Dedifferentiated amniotic fluid mesenchymal stem cell (primary cell): Measurements from ENCODE around the gene MRPL40.
"Not testable (repeated sequence)": the region's sequence is repeated elsewhere in the genome, so short reads cannot be mapped to it uniquely, and the experiment has no call there.

Experiments used
- DNase-seq: peaks from one replicate; pipeline ENCODE4 v3.0.0-alpha.2; 2016; ENCODE audit errors: extremely low spot score

Gene MRPL40

DNA sequence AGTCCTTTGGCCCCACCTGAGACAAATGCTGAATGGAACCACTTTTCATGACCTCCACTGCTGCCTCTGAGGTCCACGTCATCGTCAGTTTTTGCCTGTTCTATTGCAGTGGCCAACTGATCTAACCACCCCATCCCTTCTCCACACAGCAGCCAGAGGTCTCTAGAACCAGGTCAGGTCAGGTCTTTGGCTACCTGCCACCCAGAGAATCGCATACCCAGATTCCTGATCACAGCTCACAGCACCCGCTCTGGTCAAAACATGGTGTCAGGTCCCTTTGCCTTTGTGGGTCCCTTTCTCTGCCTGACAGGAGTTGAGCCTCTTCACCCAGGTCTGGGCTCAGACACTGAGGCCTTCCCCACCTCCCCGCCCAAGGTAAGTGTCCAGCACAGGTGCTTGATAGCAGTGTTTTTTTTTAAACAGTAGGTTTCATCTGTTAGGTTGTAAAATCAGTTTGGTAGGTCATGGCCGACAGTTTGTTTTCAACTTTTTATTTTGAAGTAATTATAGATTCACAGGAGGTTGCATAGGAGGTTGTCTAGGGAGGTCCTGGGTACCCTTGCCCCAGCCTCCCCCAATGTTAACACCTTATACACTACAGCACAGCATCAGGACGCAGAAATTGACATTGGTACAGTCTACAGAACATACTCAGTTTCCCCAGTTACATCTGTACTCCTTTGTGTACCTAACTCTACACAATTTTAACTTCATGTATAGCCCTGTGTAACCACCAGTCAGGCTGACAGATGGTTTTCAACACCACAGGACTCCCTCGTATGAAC, 8.3 kb downstream of the MRPL40 start:
- DNase-seq, result no peak

DNA sequence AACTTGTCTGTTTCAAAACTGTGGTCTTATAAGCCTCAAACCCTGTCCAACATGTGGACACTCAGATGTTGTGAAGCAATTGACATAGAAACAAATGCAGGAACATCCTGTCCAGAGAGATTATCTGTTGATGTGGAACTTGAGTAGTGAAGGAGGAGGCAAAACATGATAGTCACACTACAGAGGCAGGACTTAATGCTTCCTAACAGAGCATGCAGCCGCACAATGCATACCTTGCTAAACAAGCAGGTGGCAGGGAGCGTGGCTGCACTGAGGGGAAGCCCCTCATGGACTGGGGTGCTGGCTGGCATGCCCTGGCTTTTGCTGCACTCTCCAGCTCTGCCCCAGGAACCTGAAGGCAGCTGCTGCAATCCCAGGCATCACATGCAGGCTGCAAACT, 9.8 kb downstream of the MRPL40 start:
- DNase-seq, result no peak

DNA sequence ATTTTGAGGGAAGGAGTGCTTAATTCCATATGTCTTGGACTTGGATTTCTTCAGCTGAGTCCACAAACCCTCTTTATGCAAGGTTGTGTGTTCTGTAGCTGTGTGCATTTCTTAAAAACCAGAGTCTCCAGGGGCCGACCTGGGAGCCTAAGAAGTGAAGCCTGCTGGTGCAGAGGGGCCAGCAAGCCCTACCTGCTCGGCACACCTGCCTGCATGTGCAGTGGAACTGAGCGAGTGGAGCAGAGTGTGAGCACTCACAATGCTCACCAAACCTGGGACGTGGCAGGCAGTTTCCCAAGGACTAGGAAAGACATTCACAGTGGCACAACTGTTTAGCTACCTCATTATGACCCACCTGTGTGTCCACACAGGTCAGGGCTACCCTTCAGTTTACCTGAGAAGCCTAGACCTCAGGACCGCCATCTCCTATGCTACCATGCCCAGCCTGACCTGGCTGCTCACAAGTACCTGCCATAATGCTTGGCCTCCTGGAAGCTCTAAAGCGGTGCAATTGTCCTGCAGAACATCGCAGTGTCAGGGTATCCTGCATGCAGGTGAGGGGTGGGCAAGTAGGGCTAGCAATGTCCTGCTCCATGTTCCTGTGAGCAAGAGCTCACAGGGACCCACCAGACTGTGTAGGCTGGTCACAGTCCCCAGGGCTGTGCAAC, 11.3 kb downstream of the MRPL40 start:
- DNase-seq, result no peak

DNA sequence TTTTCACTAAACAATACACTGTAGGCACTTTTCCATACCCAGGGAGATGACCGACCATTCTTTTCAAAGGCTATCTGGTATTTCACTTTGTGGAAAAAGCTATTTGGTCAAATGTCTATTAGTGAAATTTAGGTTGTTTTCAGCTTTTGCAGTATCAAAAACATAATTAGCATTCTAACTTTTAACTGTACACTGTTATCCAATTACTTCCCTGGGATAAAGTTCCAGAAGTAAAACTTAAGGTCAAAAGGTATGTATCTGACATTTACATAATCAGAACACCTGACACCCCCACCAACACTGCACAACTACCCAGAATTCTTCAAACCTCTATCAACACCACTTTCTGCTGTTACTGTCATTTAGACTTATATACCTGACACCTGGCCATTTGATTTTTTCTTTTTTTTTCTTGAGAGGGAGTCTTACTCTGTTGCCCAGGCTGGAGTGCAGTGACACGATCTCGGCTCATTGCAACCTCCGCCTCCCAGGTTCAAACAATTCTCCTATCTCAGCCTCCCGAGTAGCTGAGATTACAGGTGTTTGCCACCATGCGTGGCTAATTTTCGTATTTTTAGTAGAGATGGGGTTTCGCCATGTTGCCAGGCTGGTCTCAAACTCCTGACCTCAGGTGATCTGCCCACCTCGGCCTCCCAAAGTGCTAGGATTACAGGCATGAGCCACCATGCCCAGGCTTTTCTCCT, 13.1 kb downstream of the MRPL40 start:
- not testable (repeated sequence) for DNase-seq

DNA sequence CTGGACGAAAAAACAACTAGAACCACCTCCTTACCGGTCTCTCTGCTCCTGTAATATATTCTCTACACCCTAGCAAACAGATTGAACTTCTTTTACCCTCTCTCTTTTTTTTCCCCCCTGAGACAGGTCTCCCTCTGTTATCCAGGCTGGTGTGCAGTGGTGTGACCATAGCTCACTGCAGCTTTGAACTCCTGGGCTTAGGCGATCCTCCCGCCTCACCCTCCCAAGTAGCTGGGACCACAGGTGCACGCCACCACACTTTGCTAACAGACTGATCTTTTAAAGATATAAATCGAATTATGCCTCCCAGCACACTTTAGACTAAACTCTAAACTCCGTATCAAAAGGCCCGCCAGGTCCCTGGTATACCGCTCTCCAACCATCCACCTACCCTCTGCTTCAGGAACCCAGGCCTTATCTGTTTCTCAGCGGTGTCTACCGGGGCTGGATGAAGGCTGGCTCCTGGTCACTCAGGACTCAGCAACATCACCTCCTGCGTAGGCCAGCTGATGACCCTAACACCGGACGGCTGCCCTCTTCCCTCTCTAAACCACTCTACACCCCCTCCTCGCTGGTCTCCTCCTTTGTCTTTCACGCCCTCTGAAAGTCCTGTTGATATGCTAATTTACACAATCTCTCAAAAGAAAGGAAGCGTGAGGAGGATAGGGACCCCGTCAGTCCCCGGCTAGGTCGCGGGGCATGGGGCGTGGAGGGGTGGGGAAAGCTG, 14.4 kb downstream of the MRPL40 start:
- DNase-seq, result no peak

DNA sequence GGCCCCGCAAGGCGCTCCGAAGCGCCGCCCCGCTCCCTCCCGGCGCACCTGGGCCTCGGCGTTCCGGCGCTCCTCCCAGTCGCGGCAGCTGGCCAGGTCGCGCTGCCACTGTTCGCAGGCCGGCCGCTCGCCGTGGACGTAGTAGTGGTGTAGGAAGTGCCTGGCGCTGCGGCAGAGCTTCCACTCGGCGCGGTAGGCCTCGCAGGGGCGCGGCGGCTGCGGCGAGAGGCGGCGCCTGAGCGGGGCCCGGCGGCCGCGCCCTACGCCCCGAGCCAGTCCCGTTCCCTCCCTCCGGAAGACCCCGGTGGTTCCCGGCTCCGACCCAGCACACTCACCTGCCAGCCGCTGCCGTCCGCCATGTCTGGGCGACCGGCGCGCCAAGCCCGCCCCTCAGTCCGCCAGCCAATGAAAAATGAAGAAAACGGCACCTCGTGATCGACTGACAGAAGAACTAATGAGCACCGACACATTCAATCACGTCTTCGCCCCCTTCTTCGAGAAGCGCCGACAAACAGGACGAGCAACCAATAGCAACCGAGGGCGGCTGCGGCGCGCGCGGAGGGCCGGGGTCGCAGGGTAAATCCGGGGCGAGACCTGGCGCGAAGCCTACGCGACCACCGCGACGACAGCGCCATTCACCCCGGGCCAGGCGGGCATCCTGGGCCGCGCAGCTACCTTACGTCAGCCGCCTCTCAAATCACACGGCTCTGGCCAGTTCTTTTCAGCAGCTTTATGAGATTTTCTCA, 15.2 kb downstream of the MRPL40 start, which contains the start of gene C22orf39:
TSS of gene C22orf39 (minus strand) at position 382 of the 746 bp plus-strand sequence. CDS start at position 359, 23 bp downstream.
- peak; percentile 92 for DNase-seq

DNA sequence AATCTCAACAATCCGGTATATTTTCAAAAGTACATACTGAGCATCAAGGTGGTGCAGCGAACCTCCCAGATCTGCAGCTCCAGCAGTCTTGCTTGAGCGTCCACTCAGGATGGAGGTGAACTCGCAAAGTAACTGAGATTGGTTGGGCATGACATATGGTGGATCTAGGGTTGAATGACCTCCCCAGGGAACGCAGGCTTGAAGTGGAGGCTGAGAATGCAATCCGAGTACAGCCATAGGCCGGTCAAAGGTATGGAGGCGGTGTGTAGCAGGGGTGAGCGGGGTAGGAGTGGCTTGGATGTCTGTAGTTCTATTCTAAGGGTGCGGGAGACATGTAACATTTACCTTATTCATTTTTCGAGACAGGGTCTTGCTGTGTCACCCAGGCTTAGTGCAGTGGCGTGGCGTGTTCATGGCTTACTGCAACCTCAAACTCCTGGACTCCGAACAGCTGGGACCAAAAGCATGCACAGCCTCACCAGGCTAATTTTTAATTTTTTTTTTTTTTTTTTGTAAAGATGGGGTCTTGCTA, 15.8 kb downstream of the MRPL40 start:
- DNase-seq, result peak; percentile 38

DNA sequence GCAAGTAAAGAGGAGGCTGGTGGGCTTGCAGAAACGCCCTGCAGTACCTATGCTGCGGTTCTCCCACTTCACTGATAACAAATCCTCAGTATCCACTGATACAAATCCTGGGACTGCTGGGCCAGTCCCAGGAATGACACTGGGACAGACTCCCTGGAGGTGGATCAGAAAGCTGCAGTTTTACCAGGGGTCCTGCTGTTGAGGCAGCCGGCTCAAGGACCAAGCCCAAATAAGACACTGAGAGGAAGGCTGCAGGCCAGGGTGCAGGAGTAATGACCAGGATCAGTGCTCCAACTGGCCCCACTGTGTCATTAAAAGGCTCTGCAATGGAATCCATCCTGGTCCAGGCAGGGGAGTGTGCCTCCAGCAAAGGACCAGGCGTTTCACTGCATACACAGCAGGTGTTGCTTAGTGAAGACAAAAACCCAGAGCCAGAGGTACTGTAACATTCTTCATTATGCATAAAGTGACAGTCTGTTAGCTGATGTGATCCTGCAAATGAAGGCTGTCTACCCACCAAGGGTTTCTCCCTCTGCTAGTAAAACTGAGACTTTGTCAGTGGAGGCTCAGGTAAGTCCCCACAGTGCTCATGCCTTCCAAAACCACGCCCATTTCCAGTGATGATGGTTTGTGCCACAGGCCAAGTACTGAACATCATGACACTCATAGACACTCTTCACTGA, 16.5 kb downstream of the MRPL40 start:
- no peak for DNase-seq

DNA sequence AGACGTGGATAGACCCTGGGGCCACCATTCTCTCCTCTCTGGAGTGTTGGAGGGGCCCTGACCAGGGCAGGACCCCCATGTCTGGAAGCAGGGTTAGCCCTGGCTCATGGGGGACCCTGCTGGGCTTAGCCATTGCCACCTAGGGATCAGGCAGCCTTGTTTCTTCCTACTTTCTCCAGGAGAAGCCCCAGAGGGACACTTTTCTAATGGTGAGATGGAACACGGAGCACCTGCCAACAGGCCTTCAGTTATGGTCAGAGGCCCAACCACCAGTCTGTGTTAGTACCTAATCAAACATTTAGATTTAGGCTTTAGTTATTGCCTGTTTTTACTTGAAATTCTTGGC, 17.1 kb downstream of the MRPL40 start:
- no peak for DNase-seq

DNA sequence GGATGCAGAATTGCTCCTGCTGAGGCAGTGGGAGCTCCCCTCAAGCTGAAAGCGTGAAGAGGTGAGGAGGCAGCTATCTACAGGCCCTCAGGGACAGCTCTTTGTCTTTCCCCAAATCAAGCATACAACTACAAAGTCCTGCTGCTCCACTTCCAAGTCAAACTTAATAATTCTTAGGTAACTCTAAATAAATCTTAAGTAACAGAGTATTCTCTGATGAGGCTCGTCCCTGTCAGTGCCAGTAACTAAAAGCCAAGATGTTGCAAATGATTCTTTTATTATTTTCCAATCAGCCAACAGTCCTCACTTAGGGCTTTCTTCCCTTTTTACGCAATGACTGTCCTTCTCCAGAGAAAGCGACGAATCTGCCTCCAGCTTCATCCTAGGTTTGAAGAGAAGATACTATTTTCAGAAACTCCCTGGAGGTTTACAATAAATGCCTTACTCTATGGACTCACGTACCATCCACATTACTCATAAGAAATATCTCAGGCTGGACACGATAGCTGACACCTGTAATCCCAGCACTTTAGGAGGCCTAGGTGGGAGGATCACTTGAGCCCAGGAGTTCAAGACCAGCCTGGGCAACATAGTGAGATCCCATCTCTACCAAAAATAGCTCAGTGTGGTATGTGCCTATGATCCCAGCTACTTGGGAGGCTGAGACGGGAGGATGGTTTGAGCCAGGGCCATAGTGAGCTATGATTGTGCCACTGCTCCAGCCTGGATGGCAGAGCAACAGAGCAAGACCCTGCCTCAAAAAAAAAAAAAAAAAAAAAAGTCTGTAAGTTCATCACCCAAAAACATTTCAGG, 18.2 kb downstream of the MRPL40 start:
- no peak for DNase-seq

DNA sequence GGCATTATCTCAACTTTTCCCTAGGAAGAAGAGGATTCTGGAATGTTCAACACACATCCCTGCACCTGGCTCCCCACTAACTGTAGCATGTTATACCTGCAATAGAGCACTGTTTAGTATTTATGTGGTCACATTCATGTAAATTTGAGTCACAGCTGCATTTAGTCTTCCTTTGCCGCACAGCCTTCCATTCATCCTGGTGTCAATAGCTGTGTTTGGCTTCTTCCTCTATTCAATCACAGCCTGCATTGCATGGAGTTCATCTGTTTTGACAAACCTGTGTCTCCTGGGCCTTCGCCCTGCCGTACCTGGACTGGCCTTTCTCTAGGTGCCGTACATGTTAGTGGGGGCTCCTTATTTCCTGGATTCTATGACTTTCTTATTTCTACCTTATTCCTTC, 19.2 kb downstream of the MRPL40 start:
- no peak for DNase-seq

DNA sequence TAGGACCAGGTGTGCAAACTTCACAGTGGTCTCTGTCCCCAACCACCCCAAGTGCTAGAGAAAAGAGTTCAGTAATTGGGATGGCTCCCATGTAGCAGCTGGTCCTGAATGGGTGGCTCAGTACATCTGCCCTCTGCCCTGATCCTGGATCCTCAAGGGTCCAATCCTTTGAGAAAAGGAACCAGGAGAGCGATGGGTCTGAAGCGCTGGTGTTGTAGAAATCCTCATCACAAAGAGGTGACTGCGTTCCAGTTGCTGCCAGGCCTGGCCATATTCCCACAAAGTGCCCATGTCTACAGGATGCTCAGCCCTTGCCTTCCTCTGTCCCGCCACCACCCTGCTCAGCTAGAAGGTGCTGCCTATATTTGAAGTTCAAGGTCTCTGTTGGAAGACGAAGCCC, 21.4 kb downstream of the MRPL40 start:
- DNase-seq, result no peak

DNA sequence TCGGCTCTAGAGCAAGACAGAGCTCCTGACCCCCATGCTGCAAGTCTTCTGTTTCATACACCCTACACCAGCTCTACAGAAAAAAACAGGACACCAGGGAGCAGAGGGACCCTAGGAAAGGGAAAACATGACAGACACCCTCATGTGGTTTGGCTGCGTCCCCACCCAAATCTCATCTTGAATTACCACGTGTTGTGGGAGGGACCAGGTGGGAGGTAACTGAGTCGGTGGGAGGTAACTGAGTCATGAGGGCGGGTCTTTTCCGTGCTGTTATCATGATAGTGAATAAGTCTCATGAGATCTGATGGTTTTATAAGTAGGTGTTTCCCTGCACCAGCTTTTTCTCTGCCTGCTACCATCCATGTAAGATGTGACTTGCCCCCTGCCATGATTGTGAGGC, 21.8 kb downstream of the MRPL40 start:
- no peak for DNase-seq

DNA sequence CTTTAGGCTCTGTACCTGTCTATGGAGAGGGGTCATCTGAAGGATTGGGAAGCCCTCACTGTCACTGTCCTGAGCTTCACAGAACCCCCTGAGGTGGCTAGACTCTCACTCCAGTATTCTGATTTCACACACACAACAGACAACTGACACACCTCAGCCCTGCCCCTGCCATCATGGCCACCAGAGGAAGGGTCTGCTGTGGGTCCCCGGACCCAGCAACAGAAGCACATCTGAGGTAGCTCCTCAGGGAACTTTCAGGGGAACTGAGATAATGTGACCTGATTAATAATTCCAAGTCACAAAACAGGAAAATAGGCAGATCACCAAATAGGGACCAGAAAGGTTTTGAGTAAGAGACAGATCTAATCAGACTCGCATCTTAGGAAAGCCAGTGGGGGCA, 22.7 kb downstream of the MRPL40 start:
- no peak for DNase-seq

DNA sequence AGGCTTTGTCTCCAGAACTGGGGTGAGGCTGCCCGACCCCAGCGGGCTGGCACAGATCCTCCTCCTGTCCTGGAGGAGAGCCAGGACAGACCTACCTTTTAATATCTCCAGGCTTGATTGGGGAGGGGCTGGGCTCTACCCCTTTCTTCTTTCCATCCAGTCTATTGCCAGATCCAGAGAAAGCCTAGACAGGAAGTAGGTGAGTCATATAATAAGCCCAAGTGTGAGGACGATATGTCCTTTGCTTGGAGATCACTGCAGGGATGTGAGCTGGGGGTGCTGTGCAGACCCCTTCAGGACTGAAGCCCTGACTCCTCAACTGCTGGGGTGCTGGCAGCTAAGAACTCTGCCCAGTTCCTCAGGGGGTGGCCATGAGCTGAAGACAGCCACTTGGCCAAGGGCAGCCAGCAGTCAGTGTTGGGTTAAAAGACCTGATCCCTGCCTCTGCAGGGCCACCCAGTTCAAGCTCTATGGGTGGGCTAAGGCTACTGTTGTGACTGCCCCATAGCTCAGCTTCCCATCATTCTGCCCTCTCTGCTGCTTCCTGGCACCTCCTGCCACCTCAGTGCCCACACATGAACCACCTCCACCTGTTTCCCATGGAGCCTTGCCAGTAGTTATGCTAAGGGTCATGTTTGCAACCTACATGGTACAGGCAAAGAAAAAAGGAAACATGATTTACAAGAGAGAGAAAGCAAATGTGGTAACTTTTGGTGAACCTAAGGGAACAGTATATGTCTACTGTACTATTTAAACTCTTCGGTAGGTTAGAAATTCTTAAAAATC, 23.4 kb downstream of the MRPL40 start:
- no peak for DNase-seq

DNA sequence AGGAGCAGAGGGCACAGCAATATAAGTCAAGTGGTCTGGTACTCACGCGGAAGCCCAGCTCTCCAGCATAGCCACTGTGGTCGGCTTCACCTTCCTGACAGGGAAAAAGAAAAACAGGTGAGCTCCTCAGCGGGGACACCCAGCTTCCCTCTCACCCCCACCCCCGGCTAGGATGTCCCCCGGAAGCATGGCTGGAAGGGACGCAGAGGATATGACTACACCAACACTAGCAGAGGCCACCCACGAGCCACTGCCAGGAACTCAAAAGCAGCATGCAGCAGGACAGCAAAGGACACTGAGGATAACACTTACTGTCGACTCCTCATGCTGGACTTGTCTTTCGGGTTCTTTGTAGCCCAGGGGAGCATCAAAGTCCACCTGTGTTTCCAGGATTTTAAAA, 24.2 kb downstream of the MRPL40 start:
- no peak for DNase-seq

DNA sequence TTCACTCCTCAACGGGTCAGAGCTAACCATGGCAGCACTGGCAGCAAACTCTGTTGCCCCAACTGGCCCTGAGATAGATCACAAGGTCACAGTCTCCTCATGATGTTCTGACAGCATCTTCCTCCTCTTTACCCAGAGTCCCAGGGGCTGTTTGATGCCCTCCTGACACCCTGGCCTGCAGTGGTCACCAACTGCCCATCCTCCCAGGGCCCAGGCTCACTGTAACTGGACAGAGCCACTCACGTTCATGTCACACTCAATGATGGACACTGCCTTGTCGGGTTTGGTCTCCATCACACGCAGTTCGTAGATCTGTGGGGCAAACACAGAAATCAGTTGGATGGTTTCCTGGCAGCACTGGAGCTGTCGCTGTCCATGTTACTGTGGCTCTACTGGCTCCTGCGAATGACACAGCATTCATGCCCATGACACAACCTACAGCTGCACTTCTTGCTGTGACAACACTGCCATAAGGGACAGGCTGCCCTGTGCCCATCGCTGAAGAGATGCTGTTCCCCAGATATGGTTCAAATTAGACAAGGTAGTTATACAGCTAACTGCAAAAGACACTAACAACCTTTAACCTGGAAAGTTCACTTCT, 25.6 kb downstream of the MRPL40 start:
- no peak for DNase-seq

DNA sequence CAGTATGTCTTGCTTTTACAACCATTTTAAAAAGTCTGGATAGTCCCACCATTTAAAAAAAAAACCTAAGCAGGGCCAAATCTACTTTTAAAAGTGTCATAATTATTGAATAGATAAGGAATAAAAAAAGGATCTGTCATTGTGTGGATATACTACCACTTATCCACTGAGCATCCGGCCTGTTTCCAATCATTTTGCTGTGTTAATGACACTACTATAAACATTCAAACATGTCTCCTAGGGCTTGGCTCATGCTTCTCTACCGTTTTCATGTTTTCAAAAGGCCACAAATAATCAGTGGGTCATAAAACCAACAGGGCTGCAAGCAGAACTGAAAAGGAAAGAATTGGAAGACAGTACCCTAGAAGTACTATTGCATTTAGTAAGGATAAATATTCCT, 27.7 kb downstream of the MRPL40 start:
- DNase-seq, result no peak

DNA sequence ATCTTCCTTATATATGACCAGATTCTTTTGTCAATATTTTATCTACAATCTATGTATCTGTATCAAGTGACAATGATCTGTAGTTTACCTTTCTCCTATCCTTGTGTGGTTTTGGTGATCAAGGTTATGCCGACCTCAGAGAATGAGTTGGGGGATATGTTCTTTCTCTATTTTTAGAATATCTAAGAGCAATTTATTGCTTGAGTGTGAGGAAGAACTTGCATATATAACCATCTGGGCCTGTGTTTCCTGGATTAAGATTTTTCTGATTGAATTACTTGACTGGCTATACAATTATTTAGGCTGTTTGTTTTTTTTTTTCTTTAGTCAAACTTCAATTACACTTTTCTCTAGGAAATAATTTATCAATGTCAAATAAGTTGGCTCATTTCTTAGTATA, 29.2 kb downstream of the MRPL40 start:
- DNase-seq, result no peak
